Right lobe of liver (tissue), 6 donors: ENCODE results near the gene ANKRD9. TPM values are rescaled to one million over a fixed set of nuclear protein-coding genes. Genes with fewer than 3 reads are reported as not detected.

Experiments
- ATAC-seq, 4 donors: fragments of 200-7000 bp; cut with Tn5 transposase; one replicate each; pipeline ENCODE4 v1.9.1; 2020; ENCODE audit warnings: mild to moderate bottlenecking in 4 of 4, moderate library complexity in 4 of 4
- DNase-seq, 3 donors: peaks; one replicate each; pipeline ENCODE4 v3.0.0-alpha.2; 2020
- H3K27ac ChIP-seq, 3 donors: fragments of 200-600 bp; one replicate each; pipeline ENCODE4 v1.8.0; 2022
- H3K27me3 ChIP-seq, 2 donors: fragments of 200-600 bp; one replicate each; pipeline ENCODE4 v1.8.0; 2022
- H3K36me3 ChIP-seq, 4 donors: fragments of 200-600 bp; sonication (generic) in 1 of 4; one replicate each; pipeline versions ENCODE4 v1.5.1 to v1.8.0; 2017 to 2022; ENCODE audit warnings: control low read depth in 1 of 4
- H3K4me1 ChIP-seq, 4 donors: fragments of 200-600 bp; sonication (generic) in 1 of 4; one replicate each; pipeline versions ENCODE4 v1.5.1 to v1.8.0; 2017 to 2022; ENCODE audit warnings: control low read depth in 1 of 4
- H3K4me3 ChIP-seq, 3 donors: fragments of 200-600 bp; one replicate each; pipeline ENCODE4 v1.8.0; 2022
- H3K9me3 ChIP-seq, 4 donors: fragments of 200-600 bp; sonication (generic) in 1 of 4; one replicate each; pipeline versions ENCODE4 v1.5.1 to v1.8.0; 2017 to 2022; ENCODE audit warnings: control low read depth in 1 of 4
- CTCF ChIP-seq, 4 donors: fragments of 200-600 bp in 3 of 4; fragments of 450-650 bp in 1 of 4; IDR thresholded peaks; one replicate each; pipeline versions ENCODE4 v1.5.1 to v1.8.0; 2016 to 2022; ENCODE audit warnings: antibody characterized with exemption in 4 of 4, mild to moderate bottlenecking in 2 of 4
- POLR2A ChIP-seq: fragments of 450-650 bp; IDR thresholded peaks from one replicate; pipeline ENCODE4 v1.6.1; 2017; ENCODE audit warnings: antibody characterized with exemption, mild to moderate bottlenecking
- WGBS: methylation state at CpG from one replicate; pipeline ENCODE4 v1.1.6; 2018; ENCODE audit warnings: low coverage, low lambda C conversion rate; ENCODE audit not compliant: insufficient coverage; ENCODE audit errors: missing lambda C conversion rate; 5-methylcytosine and 5-hydroxymethylcytosine counted together
- intact Hi-C, 2 donors: fragments of 100-400 bp; cut with DNase I; formaldehyde crosslinking; loops; one replicate each; pipeline versions ENCODE4 v1.11.2 to v1.14.1; 2022
- total RNA-seq, 6 experiments: library from RNA; depleted of rRNA in 2 of 6; stranded (reverse); fragments of >200 nt in 2 of 6; fragmentation: NEBNext Ultra II Directional in 3 of 6; extraction: Animal tissue kit (Norgen Biotek cat#: 25700) in 3 of 6; gene quantifications; one replicate each; pipeline versions ENCODE4 v1.1.0 to v1.2.4, GENCODE V29; 2016 to 2023
- donor health status: DM: no; HTN: yes; CAD: no.
- donor health status: DM: no; HTN: no; CAD: no.
- donor health status: DM: no; HTN: no; CAD: no.
- donor health status: DM: no; HTN: yes; CAD: no.
- donor health status: DM: no; HTN: yes; CAD: no.

The ANKRD9 gene
- total RNA-seq, 6 experiments from 2014 or later, result 7.5 to 33.8 (median 8.9) TPM

DNA sequence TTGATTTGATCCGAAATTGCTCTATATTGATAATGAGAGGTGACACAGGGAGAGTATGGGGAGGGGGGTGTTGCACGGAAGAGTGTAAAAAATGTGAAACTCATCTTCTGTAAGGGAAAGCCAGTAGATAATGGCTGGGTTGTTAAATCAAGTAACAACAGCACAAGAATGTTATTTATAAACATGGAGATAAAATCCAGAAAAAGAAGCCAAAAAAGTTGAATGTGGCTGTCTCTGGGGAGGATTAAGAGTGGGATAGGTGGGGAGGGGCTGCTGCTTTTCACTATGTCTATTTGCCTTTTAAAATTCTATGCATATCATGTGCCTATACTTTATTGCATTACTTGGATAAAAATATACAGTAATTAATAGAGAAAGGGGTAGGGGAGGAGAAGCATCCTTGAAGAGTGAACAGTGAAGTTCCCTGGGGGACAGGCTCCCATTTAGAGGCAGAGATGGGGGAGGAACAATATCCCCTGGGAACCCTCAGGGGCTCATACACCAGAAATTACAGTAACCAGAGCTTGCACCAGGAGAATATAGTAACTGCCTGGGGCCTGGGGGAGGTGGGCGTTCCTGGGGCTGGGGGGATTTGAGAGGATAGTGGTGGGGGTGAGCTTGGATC lies 39.2 kb upstream of the ANKRD9 start:
- intact Hi-C loops, result no loop called here
- H3K4me1 ChIP-seq, result no peaks in the 10 kb centered on the region
- ATAC-seq (no peak), DNase-seq (no peak)
- no peaks in the 10 kb centered on the region for H3K36me3 ChIP-seq
- TF ChIP-seq CTCF (IDR thresholded peaks at IDR 0.05) (no peak), POLR2A (no peak)
- H3K27me3 ChIP-seq, result peaks cover 0 to 9% of the 10 kb centered on the region in 2 donors
- no peaks in the 10 kb centered on the region for H3K9me3 ChIP-seq
- no peak overlapping the region for H3K27ac ChIP-seq
- 32% methylated on average over 2 of the region's 3 CpGs for WGBS
- no peak overlapping the region for H3K4me3 ChIP-seq

- 64% methylated on average over 24 of the region's 29 CpGs for WGBS
- DNase-seq (no peak), ATAC-seq (no peak)
- intact Hi-C loops, result no loop called here
- H3K9me3 ChIP-seq, result no peaks in the 10 kb centered on the region
- H3K27me3 ChIP-seq, result peaks cover 0 to 9% of the 10 kb centered on the region in 2 donors
- H3K4me3 ChIP-seq, result no peak overlapping the region
- no peaks in the 10 kb centered on the region for H3K4me1 ChIP-seq
- H3K27ac ChIP-seq, result no peak overlapping the region
- TF ChIP-seq POLR2A (no peak), CTCF (IDR thresholded peaks at IDR 0.05) (no peak)
- H3K36me3 ChIP-seq, result no peaks in the 10 kb centered on the region
Observed at GRCh38 chr14:102545461-102546265, 36.1 kb upstream of the ANKRD9 start.

- WGBS, result 19% methylated on average over 13 of the region's 66 CpGs
- H3K27me3 ChIP-seq, result peaks cover 0 to 9% of the 10 kb centered on the region in 2 donors
- H3K9me3 ChIP-seq, result no peaks in the 10 kb centered on the region
- no peak overlapping the region for H3K27ac ChIP-seq
- H3K36me3 ChIP-seq, result no peaks in the 10 kb centered on the region
- DNase-seq (no peak), ATAC-seq (no peak)
- intact Hi-C loops, result no loop called here
- no peak overlapping the region for H3K4me3 ChIP-seq
- H3K4me1 ChIP-seq, result no peaks in the 10 kb centered on the region
- TF ChIP-seq POLR2A (no peak), CTCF (IDR thresholded peaks at IDR 0.05) (no peak)
Observed at GRCh38 chr14:102544747-102545460, 35.3 kb upstream of the ANKRD9 start.

DNA sequence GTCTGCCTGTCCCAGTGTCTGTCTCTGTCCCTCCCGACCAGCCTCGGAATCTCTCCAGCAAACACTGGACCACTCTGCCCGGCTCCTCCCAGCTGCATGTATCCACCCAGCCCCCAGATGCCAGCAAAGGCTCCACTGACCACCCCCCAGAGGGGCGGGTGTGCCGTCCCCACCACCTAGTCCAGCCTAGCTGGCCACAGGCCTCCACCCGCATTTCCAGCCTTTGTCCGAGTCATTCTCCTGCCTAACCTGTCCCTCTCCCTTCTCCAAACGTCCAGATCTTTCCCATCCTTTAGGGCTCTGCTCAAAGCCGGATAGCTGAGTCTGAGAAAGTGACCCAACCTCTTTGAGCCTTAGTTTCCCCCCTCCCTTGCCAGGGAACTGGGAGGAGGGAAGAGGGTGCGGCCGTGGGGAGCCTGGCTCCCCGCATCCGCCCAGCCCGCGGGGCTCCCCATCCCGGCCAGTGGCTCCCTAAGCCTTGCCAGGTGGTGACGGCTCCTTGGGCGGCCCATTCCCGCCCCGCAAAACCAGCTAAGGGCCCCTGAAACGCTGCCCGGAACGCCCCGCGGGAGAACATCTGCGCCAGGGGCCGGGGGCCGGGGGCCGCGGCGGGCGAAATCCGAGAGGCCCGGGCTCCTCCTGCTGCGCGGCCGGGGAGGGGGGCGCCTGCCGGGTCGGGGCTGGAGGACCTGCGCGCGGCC lies 34.6 kb upstream of the ANKRD9 start:
- no peaks in the 10 kb centered on the region for H3K36me3 ChIP-seq
- ATAC-seq, result no peak
- TF ChIP-seq CTCF (IDR thresholded peaks at IDR 0.05) (no peak), POLR2A (no peak)
- 53% methylated on average over 3 of the region's 43 CpGs for WGBS
- H3K27me3 ChIP-seq, result peaks cover 0 to 9% of the 10 kb centered on the region in 2 donors
- no peaks in the 10 kb centered on the region for H3K4me1 ChIP-seq
- intact Hi-C loops, result no loop called here
- H3K9me3 ChIP-seq, result no peaks in the 10 kb centered on the region
- DNase-seq, result no peak
- no peak overlapping the region for H3K27ac ChIP-seq
- no peak overlapping the region for H3K4me3 ChIP-seq
